ENCODE data around the gene MC1R. TPM values are rescaled to one million over a fixed set of nuclear protein-coding genes. Genes with fewer than 3 reads are reported as not detected.

The MC1R gene
- total and polyA plus RNA-seq, 10 of the 15 experiments (the other 5 are each of a cell fraction or from before 2014, with no cell fraction given) = 0.06 to 2.3 (median 0.45) TPM

GRCh38 chr16:89924925-89925307, 6.3 kb downstream of the MC1R start:
- RAD21 ChIA-PET (ENCODE audit: unreplicated experiment) = no interaction called here
- CTCF ChIA-PET = no interaction called here
- Histone ChIP-seq H2AFZ (ENCODE audit: control insufficient read depth, low read depth, low read length) (no peak overlapping the region), H3K4me1 (ENCODE audit: control insufficient read depth, insufficient read depth, low read length) (no peaks in the 10 kb centered on the region; the same call in 1 of the 2 replicates), H3K9me3 (replicated peaks; ENCODE audit: control insufficient read depth, insufficient read depth, low read length) (no peaks in the 10 kb centered on the region), H3K4me3 (no peak overlapping the region), H3K4me2 (ENCODE audit: control insufficient read depth, insufficient read depth) (no peak overlapping the region), H3K9ac (ENCODE audit: control insufficient read depth, insufficient read depth, low read length) (no peak overlapping the region), H3K27ac (ENCODE audit: control insufficient read depth, insufficient read depth) (no peak overlapping the region), H4K20me1 (ENCODE audit: control insufficient read depth, insufficient read depth) (no peaks in the 10 kb centered on the region), H3K27me3 (replicated peaks in 1 of 2; ENCODE audit: control insufficient read depth in 2 of 2, insufficient read depth in 2 of 2, low read length in 1 of 2) (peaks cover 14 to 16% of the 10 kb centered on the region in 2 experiments), H3K79me2 (ENCODE audit: control insufficient read depth, insufficient read depth, low read length) (no peaks in the 10 kb centered on the region), H3K36me3 (ENCODE audit: control insufficient read depth in 2 of 2, insufficient read depth in 2 of 2, low read length in 1 of 2) (no peaks in the 10 kb centered on the region)
- ATAC-seq (no peak), FAIRE-seq (no peak), DNase-seq (ENCODE audit: low read depth, low spot score) (no peak)
- TF ChIP-seq NFYB (IDR thresholded peaks at IDR 0.05; ENCODE audit: insufficient read depth, low read depth, low read length) (no peak), NFYA (IDR thresholded peaks at IDR 0.05; ENCODE audit: borderline replicate concordance, low read depth, low read length) (no peak), HDAC2 (IDR thresholded peaks at IDR 0.05) (no peak), NR2F1 (conservative IDR thresholded peaks at IDR 0.05) (no peak), TBL1XR1 (IDR thresholded peaks at IDR 0.05; ENCODE audit: low read depth, low read length) (no peak), CHD2 (IDR thresholded peaks at IDR 0.05; ENCODE audit: borderline replicate concordance, low read depth, low read length) (no peak), PAX8 (IDR thresholded peaks at IDR 0.05) (no peak), PAX5 (IDR thresholded peaks at IDR 0.05; ENCODE audit: borderline replicate concordance, low read depth, low read length) (no peak), MYB (IDR thresholded peaks at IDR 0.05; ENCODE audit: borderline replicate concordance, low read depth, low read length) (no peak), ATF3 (IDR thresholded peaks at IDR 0.05; ENCODE audit: borderline replicate concordance, extremely low read depth, low read depth, low read length) (no peak), RFX5 (IDR thresholded peaks at IDR 0.05; ENCODE audit: low read depth, low read length) (no peak)
- TF ChIP-seq, protein P1, sequence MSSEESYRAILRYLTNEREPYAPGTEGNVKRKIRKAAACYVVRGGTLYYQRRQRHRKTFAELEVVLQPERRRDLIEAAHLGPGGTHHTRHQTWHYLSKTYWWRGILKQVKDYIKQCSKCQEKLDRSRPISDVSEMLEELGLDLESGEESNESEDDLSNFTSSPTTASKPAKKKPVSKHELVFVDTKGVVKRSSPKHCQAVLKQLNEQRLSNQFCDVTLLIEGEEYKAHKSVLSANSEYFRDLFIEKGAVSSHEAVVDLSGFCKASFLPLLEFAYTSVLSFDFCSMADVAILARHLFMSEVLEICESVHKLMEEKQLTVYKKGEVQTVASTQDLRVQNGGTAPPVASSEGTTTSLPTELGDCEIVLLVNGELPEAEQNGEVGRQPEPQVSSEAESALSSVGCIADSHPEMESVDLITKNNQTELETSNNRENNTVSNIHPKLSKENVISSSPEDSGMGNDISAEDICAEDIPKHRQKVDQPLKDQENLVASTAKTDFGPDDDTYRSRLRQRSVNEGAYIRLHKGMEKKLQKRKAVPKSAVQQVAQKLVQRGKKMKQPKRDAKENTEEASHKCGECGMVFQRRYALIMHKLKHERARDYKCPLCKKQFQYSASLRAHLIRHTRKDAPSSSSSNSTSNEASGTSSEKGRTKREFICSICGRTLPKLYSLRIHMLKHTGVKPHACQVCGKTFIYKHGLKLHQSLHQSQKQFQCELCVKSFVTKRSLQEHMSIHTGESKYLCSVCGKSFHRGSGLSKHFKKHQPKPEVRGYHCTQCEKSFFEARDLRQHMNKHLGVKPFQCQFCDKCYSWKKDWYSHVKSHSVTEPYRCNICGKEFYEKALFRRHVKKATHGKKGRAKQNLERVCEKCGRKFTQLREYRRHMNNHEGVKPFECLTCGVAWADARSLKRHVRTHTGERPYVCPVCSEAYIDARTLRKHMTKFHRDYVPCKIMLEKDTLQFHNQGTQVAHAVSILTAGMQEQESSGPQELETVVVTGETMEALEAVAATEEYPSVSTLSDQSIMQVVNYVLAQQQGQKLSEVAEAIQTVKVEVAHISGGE (CRISPR knock-in tag; IDR thresholded peaks at IDR 0.05) = no peak
- TF ChIP-seq, protein P2, sequence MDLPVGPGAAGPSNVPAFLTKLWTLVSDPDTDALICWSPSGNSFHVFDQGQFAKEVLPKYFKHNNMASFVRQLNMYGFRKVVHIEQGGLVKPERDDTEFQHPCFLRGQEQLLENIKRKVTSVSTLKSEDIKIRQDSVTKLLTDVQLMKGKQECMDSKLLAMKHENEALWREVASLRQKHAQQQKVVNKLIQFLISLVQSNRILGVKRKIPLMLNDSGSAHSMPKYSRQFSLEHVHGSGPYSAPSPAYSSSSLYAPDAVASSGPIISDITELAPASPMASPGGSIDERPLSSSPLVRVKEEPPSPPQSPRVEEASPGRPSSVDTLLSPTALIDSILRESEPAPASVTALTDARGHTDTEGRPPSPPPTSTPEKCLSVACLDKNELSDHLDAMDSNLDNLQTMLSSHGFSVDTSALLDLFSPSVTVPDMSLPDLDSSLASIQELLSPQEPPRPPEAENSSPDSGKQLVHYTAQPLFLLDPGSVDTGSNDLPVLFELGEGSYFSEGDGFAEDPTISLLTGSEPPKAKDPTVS (IDR thresholded peaks at IDR 0.05; ENCODE audit: low read depth, low read length) = no peak
- TF ChIP-seq, protein P3, sequence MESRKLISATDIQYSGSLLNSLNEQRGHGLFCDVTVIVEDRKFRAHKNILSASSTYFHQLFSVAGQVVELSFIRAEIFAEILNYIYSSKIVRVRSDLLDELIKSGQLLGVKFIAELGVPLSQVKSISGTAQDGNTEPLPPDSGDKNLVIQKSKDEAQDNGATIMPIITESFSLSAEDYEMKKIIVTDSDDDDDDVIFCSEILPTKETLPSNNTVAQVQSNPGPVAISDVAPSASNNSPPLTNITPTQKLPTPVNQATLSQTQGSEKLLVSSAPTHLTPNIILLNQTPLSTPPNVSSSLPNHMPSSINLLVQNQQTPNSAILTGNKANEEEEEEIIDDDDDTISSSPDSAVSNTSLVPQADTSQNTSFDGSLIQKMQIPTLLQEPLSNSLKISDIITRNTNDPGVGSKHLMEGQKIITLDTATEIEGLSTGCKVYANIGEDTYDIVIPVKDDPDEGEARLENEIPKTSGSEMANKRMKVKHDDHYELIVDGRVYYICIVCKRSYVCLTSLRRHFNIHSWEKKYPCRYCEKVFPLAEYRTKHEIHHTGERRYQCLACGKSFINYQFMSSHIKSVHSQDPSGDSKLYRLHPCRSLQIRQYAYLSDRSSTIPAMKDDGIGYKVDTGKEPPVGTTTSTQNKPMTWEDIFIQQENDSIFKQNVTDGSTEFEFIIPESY (IDR thresholded peaks at IDR 0.05) = no peak
- intact Hi-C loops (cut with micrococcal nuclease; ENCODE audit: unreplicated experiment) (no loop called here), in situ Hi-C loops (cut with MboI) (no loop called here)
- SMC1A ChIA-PET (ENCODE audit: uncharacterized antibody, unreplicated experiment) = interaction anchor here (0.5 kb wide), 1 partner anchor 9 kb away, joined by 3 read pairs; no protein-coding TSS in a partner anchor
- WGBS (ENCODE audit: insufficient coverage, insufficient replicate concordance, low lambda C conversion rate, missing lambda C conversion rate) = 20% methylated on average over 3 of the region's 4 CpGs
- BruUV-seq (replicated peaks) = no TSS peak
- POLR2A ChIA-PET = interaction anchor here (0.5 to 0.6 kb wide), 2 partner anchors 51 to 323 kb away, joined by 3 read pairs; partner anchors contain the start of gene TCF25
